Pancreas (tissue), 10 donors: ENCODE results near the gene IWS1. TPM values are rescaled to one million over a fixed set of nuclear protein-coding genes. Genes with fewer than 3 reads are reported as not detected.
"Not testable (repeated sequence)": the region's sequence is repeated elsewhere in the genome, so short reads cannot be mapped to it uniquely, and the experiment has no call there.

ENCODE experiments used
- ATAC-seq, 4 donors: fragments of 200-7000 bp; cut with Tn5 transposase; one replicate each; pipeline versions ENCODE4 v1.8.0 to v1.9.1; 2020; ENCODE audit warnings: mild to moderate bottlenecking in 4 of 4, moderate library complexity in 4 of 4
- DNase-seq, 6 donors: peaks; one replicate each; pipeline ENCODE4 v3.0.0-alpha.2; 2020
- FAIRE-seq: peaks from 2 replicates; lab custom pipeline; 2012; peaks lifted over from hg19 to GRCh38; lab: Jason Lieb, UNC
- H3K27ac ChIP-seq, 4 donors: fragments of 200-600 bp; sonication (generic); 1 replicate in 3 of 4; 2 replicates in 1 of 4; pipeline versions ENCODE4 v1.5.0 to v1.8.0; 2020
- H3K27me3 ChIP-seq, 4 donors: fragments of 200-600 bp; one replicate each; pipeline ENCODE4 v1.8.0; 2021
- H3K36me3 ChIP-seq, 3 donors: fragments of 200-600 bp; sonication (generic) in 1 of 3; one replicate each; pipeline versions ENCODE4 v1.5.0 to v1.8.0; 2020 to 2021
- H3K4me1 ChIP-seq, 3 donors: fragments of 200-600 bp; one replicate each; pipeline ENCODE4 v1.8.0; 2021
- H3K4me3 ChIP-seq, 4 donors: fragments of 200-600 bp; sonication (generic) in 2 of 4; one replicate each; pipeline versions ENCODE4 v1.5.0 to v1.8.0; 2020 to 2021
- H3K9me3 ChIP-seq, 4 donors: fragments of 200-600 bp; one replicate each; pipeline ENCODE4 v1.8.0; 2021
- CTCF ChIP-seq, 4 donors: fragments of 200-600 bp; sonication (generic) in 3 of 4; IDR thresholded peaks; one replicate each; pipeline versions ENCODE4 v1.5.0 to v1.8.0; 2021; ENCODE audit warnings: antibody characterized with exemption in 4 of 4
- WGBS, 2 donors: extraction: QIAGEN DNeasy Blood & Tissue Kit; methylation state at CpG; one replicate each; pipeline ENCODE4 v1.1.7; 2013; 5-methylcytosine and 5-hydroxymethylcytosine counted together
- intact Hi-C, 3 donors: fragments of 100-400 bp; cut with DNase I; formaldehyde crosslinking; loops; one replicate each; pipeline versions ENCODE4 v1.11.1 to v1.14.2; 2022
- polyA plus RNA-seq, 2 donors: library from polyadenylated mRNA; stranded (reverse); fragments of 200-250 nt; gene quantifications; one replicate each; pipeline ENCODE4 v1.2.3, GENCODE V29; 2013
- total RNA-seq, 6 donors: library from RNA; stranded (reverse); fragmentation: NEBNext Ultra II Directional in 4 of 6; extraction: Animal tissue kit (Norgen Biotek cat#: 25700) in 4 of 6; gene quantifications; one replicate each; pipeline versions ENCODE4 v1.2.1 to v1.2.4, GENCODE V29; 2021 to 2023
- donor health status: healthy with polysubstance abuse.
- donor health status: DM: no; HTN: no; CAD: no; lungs with moderate emphysema.
- donor health status: DM: no; HTN: no; CAD: no.
- donor health status: control.
- donor health status: control.
- donor health status: Bipolar disorder and iron deficiency.
- donor health status: DM: yes; HTN: yes; CAD: no.
- donor health status: DM: no; HTN: no; CAD: no.
- donor health status: DM: no; HTN: no; CAD: no.
- donor health status: DM: yes; HTN: yes; CAD: no.

The IWS1 gene
- total and polyA plus RNA-seq, 8 donors = 9.7 to 22.3 (median 13.9) TPM

- H3K4me1 ChIP-seq = no peaks in the 10 kb centered on the region
- no peaks in the 10 kb centered on the region for H3K9me3 ChIP-seq
- 50 to 62% methylated on average over 6 of the region's 6 CpGs for WGBS, 2 donors
- no peaks in the 10 kb centered on the region for H3K36me3 ChIP-seq
- no peak for TF ChIP-seq CTCF (IDR thresholded peaks at IDR 0.05)
- FAIRE-seq (no peak), ATAC-seq (no peak), DNase-seq (no peak)
- H3K27ac ChIP-seq = no peak overlapping the region
- no peaks in the 10 kb centered on the region for H3K27me3 ChIP-seq
- H3K4me3 ChIP-seq = no peak overlapping the region
- intact Hi-C loops = no loop called here
Observed at GRCh38 chr2:127545189-127545588, 18.9 kb upstream of the IWS1 start.

- H3K9me3 ChIP-seq, H3K4me3 ChIP-seq, ATAC-seq, DNase-seq, FAIRE-seq, H3K36me3 ChIP-seq, H3K27me3 ChIP-seq, H3K27ac ChIP-seq, intact Hi-C loops, H3K4me1 ChIP-seq: not testable (repeated sequence)
- WGBS, 2 donors = 26 to 36% methylated on average over 8 of the region's 8 CpGs
Observed at GRCh38 chr2:127543013-127543501, 16.8 kb upstream of the IWS1 start.

GRCh38 chr2:127542231-127542630 is 15.9 kb upstream of the IWS1 start:
- ATAC-seq (no peak), DNase-seq (no peak), FAIRE-seq (no peak)
- Histone ChIP-seq H3K36me3 (no peaks in the 10 kb centered on the region), H3K9me3 (no peaks in the 10 kb centered on the region), H3K4me1 (no peaks in the 10 kb centered on the region), H3K27me3 (no peaks in the 10 kb centered on the region), H3K4me3 (no peak overlapping the region), H3K27ac (no peak overlapping the region)
- intact Hi-C loops = no loop called here
- 85 to 97% methylated on average over 3 of the region's 3 CpGs for WGBS, 2 donors
- no peak for TF ChIP-seq CTCF (IDR thresholded peaks at IDR 0.05)

GRCh38 chr2:127541809-127542208 is 15.5 kb upstream of the IWS1 start:
- H3K9me3 ChIP-seq = no peaks in the 10 kb centered on the region
- ATAC-seq (peak in 1 of 4 donors; percentile 23), FAIRE-seq (no peak), DNase-seq (no peak)
- H3K27me3 ChIP-seq = no peaks in the 10 kb centered on the region
- no peak for TF ChIP-seq CTCF (IDR thresholded peaks at IDR 0.05)
- WGBS, 2 donors = 74 to 76% methylated on average over 7 of the region's 7 CpGs
- no peak overlapping the region for H3K4me3 ChIP-seq
- no peak overlapping the region for H3K27ac ChIP-seq
- no peaks in the 10 kb centered on the region for H3K4me1 ChIP-seq
- no peaks in the 10 kb centered on the region for H3K36me3 ChIP-seq
- intact Hi-C loops = no loop called here

- intact Hi-C loops = no loop called here
- FAIRE-seq = no peak
Observed at GRCh38 chr2:127537644-127538043, 11.4 kb upstream of the IWS1 start.

More at GRCh38 chr2:127537644-127538043, 11.4 kb upstream of the IWS1 start:
- DNase-seq = no peak
- H3K27me3 ChIP-seq = no peaks in the 10 kb centered on the region
- H3K4me1 ChIP-seq = no peaks in the 10 kb centered on the region
- no peak for ATAC-seq
- no peak overlapping the region for H3K4me3 ChIP-seq
- no peaks in the 10 kb centered on the region for H3K9me3 ChIP-seq
- no peak overlapping the region for H3K27ac ChIP-seq
- WGBS, 2 donors = 75 to 80% methylated on average over 5 of the region's 5 CpGs
- H3K36me3 ChIP-seq = no peaks in the 10 kb centered on the region
- TF ChIP-seq CTCF (IDR thresholded peaks at IDR 0.05) = no peak
